BJ (cell line): ENCODE results near the gene CCDC150. TPM values are rescaled to one million over a fixed set of nuclear protein-coding genes. Genes with fewer than 3 reads are reported as not detected.

Experiments
- CTCF ChIA-PET: fragments of 350-600 bp; formaldehyde crosslinking; extraction: SDS; loops from one replicate; lab custom pipeline; 2021; ENCODE audit warnings: antibody characterized with exemption, inconsistent platforms; lab: Yijun Ruan, JAX
- POLR2A ChIA-PET: fragments of 300-600 bp; sonication (Branson Sonifier 250); formaldehyde crosslinking; extraction: SDS; loops from one replicate; lab custom pipeline; 2021; ENCODE audit warnings: antibody characterized with exemption; lab: Charles Lee
- DNase-seq: peaks from one replicate; pipeline ENCODE4 v3.0.0-alpha.2; 2011; ENCODE audit warnings: low read depth
- H3K27me3 ChIP-seq: 2 replicates; pipeline ENCODE4 v1.6.0; 2011; ENCODE audit warnings: low read length; ENCODE audit not compliant: control insufficient read depth, insufficient read depth
- H3K36me3 ChIP-seq: 2 replicates; pipeline ENCODE4 v1.5.1; 2011; ENCODE audit warnings: low read length; ENCODE audit not compliant: control insufficient read depth, insufficient read depth
- H3K4me3 ChIP-seq: 2 replicates; pipeline ENCODE4 v1.5.1; 2011; ENCODE audit warnings: low read depth, mild to moderate bottlenecking, control low read depth, low read length
- polyA plus RNA-seq: library from polyadenylated mRNA; depleted of rRNA; stranded (reverse); fragments of >200 nt; gene quantifications from 2 replicates; pipeline ENCODE4 v1.2.3, GENCODE V29; 2011
- TF ChIP-seq, protein P1 (sequence below): IDR thresholded peaks from 2 replicates; pipeline ENCODE4 v1.5.1; 2011; ENCODE audit warnings: low read depth, mild to moderate bottlenecking, control low read depth, inconsistent platforms, low read length, moderate library complexity; ENCODE audit not compliant: insufficient read depth

Gene CCDC150
- polyA plus RNA-seq, 1 experiment: 0.96 TPM

DNA sequence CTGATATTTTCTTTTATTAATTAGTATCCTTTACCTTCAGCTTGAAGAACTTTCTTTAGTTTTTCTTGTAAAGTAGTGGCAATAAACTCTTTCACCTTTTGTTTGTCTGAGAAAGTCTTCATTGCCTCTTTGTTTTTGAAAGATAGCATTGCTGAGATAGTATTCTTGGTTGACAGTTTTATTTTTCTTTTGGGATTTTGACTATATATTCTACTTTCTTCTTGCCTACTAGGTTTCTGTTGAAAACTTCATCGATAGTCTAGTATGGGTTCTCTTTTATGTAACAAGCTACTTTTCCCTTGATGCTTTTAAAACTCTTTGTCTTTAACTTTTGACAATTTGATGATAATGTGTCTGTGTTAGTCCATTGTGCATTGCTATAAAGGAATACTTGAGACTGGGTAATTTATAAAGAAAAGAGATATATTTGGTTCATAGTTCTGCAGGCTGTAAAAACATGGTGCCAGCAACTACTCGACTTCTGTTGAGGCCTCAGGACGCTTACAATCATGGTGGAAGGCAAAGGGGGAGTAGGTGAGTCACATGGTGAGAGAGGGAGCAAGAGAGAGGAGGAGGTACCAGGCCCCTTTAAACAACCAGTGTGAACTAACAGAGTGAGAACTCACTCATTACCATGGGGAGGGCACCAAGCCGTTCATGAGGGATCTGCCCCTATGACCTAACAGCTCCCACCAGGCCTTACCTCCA lies 12.0 kb downstream of the CCDC150 start:
- ChIA-PET POLR2A (interaction anchor here (0.7 kb wide), 1 partner anchor 9 kb away, joined by 3 read pairs; no protein-coding TSS in a partner anchor), CTCF (interaction anchor here (0.6 to 1.2 kb wide), 3 partner anchors 25 to 100 kb away, joined by 3 read pairs; no protein-coding TSS in a partner anchor)

DNA sequence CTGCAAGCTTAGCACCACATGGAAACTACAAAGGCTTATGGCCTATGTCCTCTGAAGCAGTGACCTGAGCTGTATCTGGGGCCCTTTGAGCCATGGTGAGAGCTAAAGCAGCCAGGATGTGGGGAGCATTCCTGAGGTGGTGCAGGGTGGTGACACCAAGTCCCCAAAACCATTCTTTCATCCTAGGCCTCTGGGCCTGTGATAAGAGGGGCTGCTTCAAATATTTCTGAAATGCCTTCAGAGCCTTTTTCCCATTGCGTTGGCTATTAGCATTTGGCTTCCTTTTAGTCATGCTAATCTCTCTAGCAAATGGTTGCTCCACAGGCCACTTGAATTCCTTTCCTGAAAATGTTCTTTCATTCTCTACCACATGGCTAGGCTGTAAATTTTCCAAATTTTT lies 13.4 kb downstream of the CCDC150 start:
- CTCF ChIA-PET: interaction anchor here (1.0 to 1.2 kb wide), 2 partner anchors 10 to 98 kb away, joined by 3 read pairs; no protein-coding TSS in a partner anchor
- no peak for DNase-seq

More for the DNA sequence above, 12.0 kb downstream of the CCDC150 start:
- H3K27me3 ChIP-seq: no peaks in the 10 kb centered on the region
- TF ChIP-seq, protein P1, sequence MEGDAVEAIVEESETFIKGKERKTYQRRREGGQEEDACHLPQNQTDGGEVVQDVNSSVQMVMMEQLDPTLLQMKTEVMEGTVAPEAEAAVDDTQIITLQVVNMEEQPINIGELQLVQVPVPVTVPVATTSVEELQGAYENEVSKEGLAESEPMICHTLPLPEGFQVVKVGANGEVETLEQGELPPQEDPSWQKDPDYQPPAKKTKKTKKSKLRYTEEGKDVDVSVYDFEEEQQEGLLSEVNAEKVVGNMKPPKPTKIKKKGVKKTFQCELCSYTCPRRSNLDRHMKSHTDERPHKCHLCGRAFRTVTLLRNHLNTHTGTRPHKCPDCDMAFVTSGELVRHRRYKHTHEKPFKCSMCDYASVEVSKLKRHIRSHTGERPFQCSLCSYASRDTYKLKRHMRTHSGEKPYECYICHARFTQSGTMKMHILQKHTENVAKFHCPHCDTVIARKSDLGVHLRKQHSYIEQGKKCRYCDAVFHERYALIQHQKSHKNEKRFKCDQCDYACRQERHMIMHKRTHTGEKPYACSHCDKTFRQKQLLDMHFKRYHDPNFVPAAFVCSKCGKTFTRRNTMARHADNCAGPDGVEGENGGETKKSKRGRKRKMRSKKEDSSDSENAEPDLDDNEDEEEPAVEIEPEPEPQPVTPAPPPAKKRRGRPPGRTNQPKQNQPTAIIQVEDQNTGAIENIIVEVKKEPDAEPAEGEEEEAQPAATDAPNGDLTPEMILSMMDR: no peak
- no peak for DNase-seq
- no peaks in the 10 kb centered on the region for H3K36me3 ChIP-seq
- no peak overlapping the region for H3K4me3 ChIP-seq

DNA sequence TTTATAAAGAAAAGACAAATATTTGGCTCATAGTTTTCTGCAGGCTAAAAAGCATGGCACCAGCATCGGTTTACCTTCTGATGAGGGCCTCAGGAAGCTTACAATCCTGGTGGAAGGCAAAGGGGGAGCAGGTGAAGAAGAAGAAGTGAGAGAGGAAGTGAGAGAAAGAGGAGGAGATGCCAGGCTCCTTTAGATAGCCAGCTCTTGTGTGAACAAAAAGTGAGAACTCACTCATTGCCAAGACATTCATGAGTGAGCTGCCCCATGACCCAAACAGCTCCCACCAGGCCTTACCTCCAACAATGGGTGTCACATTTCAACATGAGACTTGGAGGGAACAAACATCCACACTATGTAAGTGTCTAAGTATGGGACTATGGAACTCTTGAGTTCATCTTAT lies 14.3 kb downstream of the CCDC150 start:
- CTCF ChIA-PET: interaction anchor here (0.7 to 2.2 kb wide), 3 partner anchors 9 to 15 kb away, joined by 3 to 7 read pairs (median 4); no protein-coding TSS in a partner anchor

More for the DNA sequence above, 13.4 kb downstream of the CCDC150 start:
- H3K4me3 ChIP-seq: no peak overlapping the region
- TF ChIP-seq, protein P1: no peak
- no peaks in the 10 kb centered on the region for H3K27me3 ChIP-seq
- POLR2A ChIA-PET: no interaction called here
- no peaks in the 10 kb centered on the region for H3K36me3 ChIP-seq

DNA sequence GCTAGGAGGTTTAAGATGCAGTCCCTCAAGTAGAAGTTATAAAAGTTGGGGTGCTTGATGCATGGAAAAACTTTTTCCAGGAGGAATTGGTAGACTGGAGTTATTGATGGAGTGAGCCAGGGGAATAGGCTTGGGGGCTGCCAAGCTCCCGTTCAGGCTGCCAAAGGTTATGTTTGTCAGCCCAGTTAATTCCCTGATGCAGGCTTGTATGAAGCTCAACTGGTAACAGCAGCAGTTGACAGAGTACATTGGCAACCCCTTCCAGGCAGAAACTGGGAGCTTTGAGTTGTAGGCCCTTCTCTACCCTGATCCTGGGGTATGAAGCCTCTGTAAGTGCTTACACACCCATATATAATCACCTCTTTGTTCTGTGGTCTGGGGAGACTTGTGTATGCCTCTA lies 16.2 kb downstream of the CCDC150 start:
- no peak for DNase-seq
- Histone ChIP-seq H3K4me3 (no peak overlapping the region), H3K27me3 (no peaks in the 10 kb centered on the region), H3K36me3 (no peaks in the 10 kb centered on the region)
- TF ChIP-seq, protein P1: no peak
- ChIA-PET POLR2A (no interaction called here), CTCF (interaction anchor here (1.2 to 2.2 kb wide), 2 partner anchors 11 to 13 kb away, joined by 4 to 7 read pairs; no protein-coding TSS in a partner anchor)

More for the DNA sequence above, 14.3 kb downstream of the CCDC150 start:
- POLR2A ChIA-PET: no interaction called here
- no peak overlapping the region for H3K4me3 ChIP-seq
- no peaks in the 10 kb centered on the region for H3K36me3 ChIP-seq
- no peaks in the 10 kb centered on the region for H3K27me3 ChIP-seq
- TF ChIP-seq, protein P1: no peak
- DNase-seq: no peak

DNA sequence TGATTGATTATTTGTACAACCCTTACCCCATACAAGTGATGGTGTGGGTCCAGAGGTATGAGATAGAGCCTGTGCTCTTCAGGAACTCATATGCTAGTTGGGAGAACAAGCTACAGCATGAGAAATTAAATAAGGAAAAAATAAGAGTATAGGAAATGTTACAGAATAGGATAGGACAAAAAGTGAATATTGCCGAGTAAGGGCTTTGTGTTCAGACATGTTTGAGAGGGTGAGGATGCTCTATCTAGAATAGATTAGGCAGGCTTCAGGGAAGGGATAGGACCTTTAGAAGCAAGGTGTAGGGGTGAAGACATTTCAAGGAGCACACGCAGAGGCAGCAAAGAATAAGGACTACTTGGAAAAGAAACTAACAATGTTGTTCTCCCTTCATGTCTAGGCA lies 17.8 kb downstream of the CCDC150 start:
- Histone ChIP-seq H3K36me3 (no peaks in the 10 kb centered on the region), H3K4me3 (no peak overlapping the region), H3K27me3 (no peaks in the 10 kb centered on the region)
- ChIA-PET POLR2A (no interaction called here), CTCF (interaction anchor here (0.8 kb wide), 1 partner anchor 21 kb away, joined by 4 read pairs; no protein-coding TSS in a partner anchor)
- TF ChIP-seq, protein P1: no peak
- DNase-seq: no peak
